Left kidney (tissue), 2 donors: ENCODE measurements around the gene CAMTA1. TPM values are rescaled to one million over a fixed set of nuclear protein-coding genes. Genes with fewer than 3 reads are reported as not detected.

Source experiments
- DNase-seq: peaks from one replicate; pipeline ENCODE4 v3.0.0-alpha.2; 2013
- polyA plus RNA-seq: library from polyadenylated mRNA; unstranded; fragments of 120-200 nt; gene quantifications from one replicate; pipeline ENCODE4 v1.2.1, GENCODE V29; 2013; ENCODE audit not compliant: insufficient read length

The CAMTA1 gene
- polyA plus RNA-seq, 1 donor: 88.8 TPM

DNA sequence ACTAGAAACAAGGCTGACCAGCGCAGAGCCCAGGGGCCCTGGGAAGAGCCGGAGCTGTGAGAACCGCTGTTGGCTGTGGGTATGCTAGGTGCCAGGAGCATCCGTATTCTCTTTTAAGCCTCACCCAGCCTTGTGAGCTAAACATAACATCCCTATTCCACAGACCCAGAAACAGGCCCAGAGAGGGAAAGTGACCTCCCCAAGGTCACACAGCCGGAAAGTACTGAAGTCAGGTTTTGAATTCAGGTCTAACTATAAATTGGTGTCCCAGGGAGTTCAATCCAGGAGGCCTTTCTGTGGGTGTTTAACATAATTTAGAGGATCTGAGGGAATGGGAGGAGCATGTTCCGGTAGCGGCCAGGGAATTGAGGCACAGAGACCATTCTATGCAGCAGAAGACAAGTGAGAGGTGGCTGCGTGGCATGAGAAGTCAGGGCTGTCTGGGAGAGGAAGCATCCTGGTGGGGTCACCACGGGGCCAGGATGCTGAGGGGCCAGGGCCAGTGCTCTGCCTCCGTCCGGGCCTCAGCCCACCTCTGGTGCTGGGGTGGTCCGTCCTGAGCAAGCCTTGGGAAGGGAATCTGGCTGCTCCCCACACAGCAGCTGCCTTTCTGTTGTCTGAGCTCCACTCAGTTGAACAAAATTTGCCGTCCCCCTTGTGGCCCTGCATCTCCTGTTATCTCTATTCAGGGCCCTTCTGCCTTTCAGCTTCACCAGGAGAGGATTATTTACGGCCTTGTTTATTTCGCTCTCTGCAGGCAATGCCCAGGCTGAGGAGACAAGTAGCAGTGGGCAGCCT, 647.0 kb downstream of the CAMTA1 start:
- DNase-seq: no peak

DNA sequence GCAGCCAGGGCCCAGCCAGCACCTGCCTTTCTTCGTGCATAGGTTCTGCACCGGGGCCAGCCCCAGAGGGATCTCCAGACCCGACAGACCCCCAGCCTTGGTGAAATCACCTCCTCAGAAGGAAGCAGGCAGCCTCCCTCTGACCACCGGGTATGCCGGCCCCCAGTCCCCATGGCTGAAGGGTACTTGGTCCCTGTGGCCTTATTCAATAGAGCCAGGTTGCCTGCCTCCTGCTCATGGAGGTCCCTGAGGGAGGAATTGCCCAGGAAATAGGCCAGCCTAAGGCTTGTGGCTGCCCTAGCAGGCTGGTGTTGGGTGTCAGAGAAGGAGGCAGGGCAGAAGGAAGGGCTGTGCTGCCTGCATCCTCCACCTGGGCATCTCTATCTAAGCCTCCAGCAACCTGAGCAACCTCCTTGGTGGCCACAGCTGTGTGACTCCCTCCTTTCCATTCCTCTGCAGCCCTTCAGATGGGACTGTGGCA, 647.7 kb downstream of the CAMTA1 start:
- DNase-seq: no peak

DNA sequence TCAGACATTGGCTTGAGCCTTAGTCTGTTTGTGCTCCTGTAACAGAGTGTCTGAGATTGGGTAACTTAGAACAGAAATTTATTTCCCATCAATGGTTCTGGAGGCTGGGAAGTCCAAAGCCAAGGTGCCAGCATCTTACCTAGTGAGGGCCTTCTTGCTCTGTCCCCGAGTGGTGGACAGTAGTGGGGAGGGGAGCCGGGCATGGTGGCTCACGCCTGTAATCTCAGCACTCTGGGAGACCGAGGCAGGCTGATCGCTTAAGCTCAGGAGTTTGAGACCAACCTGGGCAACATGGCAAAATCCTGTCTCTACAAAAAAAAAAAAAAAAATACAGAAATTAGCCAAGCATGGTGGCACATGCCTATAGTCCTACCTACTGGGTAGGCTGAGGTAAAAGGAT, 649.3 kb downstream of the CAMTA1 start:
- no peak for DNase-seq

DNA sequence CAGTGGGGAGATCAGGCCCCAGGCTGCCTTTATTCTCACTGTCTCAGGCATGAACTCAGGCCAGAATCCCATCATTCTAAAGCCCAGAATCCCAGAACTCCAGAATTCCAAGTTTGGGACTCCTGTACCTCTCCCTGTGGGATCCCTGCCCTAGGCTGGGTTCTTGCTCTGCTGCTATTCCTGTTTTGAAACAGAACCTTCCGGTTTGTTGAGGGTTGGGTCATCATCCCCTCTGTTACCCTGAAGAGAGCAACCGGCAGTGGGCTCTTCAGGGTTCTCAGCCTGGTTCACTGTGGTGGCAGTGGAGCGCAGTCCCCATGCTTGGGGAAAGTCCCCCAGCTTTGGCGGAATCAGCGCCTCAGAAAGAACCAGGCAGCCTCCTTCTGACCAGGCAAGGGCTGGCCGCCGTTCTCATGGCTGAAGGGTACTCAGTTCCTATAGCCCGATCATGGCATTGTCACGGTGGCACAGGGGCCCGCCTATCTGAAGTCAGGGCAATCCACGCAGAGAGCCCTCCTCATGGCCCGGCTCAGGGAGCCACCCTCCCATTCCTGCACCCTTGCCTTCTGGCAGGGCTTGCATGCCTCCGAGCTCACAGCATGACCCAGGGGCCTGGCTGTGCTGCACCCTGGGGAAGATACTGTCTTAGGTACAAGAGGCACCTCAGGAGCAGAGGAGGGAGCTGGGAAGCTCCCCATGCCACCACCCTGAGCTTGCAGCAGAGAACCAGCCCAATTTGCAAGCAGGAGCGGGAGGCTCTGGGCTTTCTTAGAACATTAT, 650.2 kb downstream of the CAMTA1 start:
- no peak for DNase-seq

DNA sequence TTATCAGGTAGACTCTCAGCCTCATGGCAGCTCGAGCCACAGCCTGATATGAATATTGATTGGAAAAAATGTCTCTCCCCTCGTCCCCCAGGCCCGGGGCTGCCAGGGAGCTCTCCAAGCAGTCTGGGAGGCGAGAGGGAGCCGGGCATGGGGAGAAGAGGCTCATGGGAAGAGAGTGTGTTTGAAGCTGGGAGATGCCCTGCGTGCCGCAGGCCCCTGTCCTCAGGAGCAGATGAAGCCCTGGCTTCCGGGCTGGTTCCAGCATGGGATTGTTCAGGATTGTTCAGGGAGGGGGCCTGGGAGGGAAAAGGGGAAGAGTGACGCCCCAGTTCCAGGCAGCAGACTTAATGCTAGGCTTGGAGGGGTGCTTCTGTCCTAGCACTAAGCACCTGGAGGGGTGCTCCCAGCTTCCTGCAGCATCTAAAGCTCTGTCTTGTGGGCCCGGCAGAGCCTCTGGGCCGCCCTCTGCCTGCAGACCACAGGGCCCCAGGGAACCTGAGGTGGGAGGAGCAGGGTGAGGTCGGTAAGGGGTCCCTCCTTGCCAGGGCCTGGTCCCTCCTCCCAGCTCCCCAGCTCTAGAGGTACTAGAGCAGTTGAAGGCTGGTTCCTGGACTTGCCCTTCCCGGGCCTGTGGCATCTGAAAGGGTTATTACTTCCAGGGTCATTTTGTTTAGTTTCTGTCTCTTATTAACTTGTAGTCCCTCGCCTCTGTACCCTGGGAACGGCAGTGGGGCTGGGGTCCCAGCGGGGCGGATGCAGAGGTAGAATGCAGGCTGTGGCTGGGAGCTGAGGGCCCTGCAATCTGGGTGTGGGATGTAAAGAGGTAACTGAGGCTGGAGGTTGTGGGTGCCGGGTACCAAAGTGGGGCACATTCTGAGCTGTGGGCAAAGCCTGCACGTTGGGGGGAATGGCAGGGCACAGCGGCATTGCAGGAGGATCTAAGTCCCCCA, 651.1 kb downstream of the CAMTA1 start:
- DNase-seq: no peak

DNA sequence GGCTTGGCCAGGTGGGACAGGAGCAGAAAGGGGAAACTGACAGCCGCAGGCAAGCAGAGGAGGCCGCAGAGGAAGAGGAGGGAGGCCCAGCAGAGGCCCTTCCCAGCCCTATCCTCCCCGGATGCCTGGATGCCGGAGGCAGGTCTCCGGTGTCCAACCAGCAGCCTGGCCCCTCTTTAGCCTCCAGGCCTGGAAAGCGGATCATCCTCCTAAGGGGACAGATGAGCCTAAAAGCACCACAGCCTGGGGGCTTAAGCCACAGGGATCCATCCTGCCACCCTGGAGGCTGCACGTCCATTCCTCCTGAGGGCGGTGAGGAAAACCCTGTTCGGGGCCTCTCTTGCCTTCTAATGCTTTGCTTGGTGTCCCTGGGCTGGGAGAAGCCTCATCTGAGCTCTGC, 651.8 kb downstream of the CAMTA1 start:
- DNase-seq: no peak

DNA sequence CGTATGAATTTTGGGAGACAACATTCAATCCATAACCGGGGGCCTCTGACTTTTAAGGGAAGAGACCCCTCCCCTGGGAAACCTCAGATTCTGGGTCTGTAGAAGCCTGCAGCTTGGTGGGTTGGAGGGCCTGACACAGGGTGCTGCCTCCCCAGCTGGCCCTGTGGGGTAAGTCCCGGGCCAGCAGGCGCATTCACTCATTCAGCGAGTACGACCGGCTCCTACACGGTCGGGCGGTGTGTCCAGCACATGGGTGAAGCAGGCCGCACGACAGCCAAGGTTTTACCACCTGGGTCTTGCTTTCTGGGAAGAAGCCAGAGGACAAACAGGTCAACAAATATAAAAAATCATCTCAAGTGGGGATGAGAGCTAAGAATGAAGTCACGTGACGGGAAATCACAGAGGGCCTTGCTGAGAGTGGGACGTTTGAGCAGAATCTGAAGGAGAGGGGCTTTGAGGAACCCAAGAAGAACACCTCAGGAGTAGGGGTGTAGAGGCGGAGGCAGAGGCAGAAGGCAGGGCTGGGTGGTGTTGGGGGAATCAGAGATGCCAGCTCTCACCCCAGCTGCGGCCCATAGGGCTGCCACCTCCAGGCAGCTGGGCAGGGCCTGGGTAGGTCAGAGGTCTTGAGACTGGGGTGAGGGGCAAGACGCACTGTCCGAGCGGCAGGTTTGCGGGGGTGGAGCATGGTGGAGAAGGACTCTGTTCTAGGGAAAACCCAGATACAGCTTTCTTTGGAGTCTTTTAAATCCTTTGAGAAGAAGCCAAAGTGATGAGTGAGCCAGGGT, 652.5 kb downstream of the CAMTA1 start:
- DNase-seq: no peak

DNA sequence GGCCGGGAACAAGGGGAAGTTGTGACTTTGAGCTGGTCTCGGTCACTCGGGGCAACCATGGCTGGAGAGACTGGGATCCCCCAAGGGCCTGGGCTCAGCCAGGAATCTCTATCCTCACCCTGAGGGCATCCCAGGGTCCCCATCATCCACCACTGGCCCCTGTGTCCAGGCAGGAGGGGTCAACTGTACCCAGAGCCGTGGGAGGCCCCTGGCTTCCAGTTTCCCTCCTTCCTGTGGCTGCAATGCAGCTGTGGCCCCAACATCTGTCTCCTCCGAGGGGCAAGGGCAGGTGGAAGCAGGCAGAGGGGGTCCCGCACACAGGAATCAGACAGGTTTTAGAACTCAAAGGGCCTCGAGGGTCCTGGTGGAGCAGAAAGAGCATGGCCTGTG, 653.1 kb downstream of the CAMTA1 start:
- DNase-seq: no peak

DNA sequence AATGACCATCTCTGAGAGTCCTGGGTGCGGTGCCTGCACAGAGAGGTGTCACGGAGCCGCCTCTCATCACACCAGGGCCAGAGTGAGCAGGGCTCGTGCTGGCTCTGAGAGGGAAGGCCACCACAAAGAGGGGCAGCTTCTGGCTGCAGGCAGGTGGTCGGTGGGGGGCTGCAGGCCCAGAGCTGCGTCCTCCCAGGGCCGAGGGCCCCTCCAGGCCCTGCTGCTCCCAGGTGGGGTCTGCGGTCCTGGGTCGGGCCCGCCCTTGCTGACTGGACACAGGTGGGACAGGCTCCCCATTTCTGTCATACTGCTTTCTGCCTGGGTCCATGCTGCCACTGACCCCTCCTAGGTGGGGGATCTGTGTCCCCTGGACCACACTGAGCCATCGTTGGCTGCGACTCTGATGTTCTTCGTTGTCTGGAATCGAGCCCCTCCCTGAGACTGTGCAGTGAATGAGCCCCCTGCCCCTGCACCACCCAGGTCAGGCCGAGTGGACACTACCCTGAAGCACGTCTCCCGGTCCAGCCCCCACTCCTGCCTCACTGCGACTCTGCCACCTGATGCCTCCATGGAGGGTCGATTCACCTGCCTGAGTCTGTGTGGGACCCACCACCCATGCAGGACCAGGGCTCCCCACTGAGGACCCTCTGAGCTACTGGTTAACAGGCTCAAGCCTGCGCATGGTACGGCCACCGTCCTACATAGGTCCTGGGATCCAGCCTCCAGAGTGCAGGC, 653.8 kb downstream of the CAMTA1 start:
- no peak for DNase-seq

DNA sequence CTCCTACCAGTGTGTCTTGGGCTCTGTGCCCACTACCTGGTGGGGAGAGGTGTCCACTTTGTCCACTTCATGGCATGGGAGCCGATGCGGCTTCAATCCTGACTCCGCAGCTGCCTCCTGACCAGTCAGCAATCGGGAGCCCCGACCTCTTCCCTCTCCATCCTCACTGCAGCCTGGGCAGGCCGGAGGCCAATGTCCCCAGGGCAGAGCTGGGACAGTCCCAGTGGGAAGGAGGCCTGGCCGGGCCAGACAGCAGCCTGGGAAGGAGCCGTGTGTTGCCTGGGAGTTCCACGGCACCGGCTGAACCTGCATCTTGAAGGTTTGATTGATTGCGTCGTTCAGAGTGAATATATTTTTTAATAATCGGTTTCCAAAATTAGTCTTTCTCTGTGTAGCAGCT, 654.9 kb downstream of the CAMTA1 start:
- no peak for DNase-seq

DNA sequence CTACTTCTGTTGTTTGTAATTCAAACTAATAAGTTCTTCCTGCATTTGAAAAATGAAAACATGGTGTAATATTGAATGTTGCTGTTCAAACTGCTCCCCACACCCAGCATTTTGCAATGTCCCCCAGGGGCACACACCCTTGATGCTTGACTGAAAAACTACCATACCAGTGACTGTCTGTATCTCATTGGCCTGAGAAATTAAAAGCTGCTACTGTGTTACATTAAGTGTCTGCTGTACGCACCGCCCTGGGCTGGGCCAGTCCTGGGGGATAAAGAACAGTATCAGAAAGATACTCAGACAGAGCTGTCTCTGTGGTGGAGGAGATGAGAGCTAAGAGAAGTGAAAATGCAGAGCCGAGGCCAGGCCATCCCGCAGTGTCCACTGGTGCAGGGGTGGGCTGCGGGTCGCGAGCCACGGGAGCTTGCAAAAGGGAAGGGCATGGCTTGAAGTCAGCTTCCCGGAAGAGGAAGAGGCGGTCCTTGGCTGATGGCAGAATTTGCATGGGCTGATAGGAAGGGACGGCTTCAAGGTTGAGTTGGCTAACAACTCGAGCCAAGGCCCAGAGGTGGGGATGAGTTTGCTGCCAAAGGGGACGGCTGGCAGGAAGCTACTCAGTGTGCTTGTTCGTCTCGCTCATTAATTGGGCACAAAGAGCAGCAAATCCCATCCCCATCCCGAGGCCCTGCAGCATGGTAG, 656.0 kb downstream of the CAMTA1 start:
- no peak for DNase-seq

DNA sequence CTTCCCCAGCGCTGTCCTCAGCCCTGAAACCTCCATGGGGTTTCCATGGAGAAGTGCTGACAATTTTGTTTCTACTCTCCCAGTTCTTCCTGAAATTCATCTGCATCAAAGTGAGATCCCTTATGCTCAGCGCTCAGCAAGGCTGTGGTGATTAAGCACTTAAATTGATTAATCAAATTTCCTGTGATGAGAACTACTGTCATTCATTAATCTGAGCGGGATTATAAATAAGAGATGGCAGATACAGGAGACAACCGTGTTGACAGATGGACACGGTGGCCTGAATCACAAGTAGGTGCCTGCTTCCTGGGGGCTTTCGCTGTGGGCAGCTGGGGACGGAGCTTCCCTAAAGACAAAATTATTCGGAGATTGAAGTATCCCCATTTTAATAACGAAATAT, 656.8 kb downstream of the CAMTA1 start:
- no peak for DNase-seq

DNA sequence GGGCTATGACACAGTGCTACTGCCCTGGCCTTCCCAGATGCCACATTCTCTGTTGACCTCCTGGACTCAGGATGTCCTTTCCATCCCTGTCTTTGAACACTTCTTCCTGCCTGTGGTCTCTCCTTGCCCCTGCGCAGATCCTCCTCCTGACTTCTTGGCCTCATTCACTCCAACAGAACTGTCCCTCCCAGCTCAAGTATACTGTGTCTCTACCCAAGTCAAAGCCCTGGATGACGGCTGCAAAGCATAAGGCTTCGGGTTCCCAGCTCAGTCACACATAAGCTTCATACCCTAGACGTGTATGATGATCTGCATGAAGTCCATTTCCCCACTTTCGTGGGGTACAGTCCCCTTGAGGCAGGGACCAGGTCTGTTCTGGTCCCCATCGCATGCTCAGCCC, 657.7 kb downstream of the CAMTA1 start:
- no peak for DNase-seq

DNA sequence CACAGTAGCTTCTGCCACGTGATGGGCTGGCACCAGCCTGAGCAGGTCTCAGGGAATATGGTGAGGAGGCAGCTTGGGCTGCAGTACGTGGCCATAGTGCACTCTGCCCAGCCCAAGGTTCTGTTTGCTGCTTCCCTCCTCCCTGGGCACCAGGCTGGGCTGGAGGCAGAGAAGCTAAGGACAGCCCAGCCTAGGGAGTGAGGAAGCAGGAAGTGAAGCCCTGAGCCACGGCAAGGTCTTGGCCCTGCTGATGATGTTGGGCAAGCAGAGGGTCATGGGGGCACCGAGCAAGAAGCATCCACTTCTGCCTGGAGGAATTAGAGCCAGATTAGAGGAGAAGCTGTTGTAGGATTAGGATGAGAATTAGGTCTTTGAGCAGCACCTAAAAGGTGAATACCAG, 659.1 kb downstream of the CAMTA1 start:
- DNase-seq: no peak

DNA sequence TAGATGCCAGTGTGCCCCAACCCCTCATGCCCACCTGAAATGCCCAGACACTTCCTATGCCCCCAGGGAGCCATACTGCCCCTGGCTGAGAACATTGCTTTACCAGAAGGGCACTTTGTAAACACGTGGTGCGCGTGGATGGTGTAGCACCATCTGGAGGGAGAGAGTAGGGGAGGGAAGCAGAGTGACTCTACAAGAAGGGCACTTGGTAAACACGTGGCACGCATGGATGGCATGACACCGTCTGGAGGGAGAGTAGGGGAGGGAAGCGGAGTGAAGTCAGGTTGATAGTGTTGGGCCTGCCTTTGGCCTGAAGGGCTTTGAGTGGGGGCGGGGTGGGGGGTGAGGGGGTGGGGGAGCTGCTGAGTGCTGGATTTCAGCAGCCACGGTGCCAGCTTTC, 661.8 kb downstream of the CAMTA1 start:
- no peak for DNase-seq

DNA sequence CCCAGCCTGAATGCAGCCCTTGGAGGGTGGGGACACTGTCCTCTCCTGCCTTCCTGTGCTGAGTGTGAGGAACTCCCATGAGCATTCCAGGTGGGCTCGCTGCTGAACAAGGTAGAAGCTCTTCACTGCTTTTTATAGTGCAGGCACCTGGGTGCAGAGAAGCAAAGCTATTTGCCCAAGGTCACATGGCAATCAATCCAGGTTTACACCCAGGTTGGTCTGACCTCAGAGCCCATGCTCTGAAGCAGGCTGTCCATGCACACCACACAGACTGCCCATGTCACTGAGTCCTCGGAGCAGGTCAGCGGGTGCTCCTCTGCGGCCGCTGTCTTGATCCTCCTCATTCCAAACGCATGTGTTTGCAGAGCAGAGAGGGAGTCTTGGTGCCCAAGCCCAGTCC, 662.5 kb downstream of the CAMTA1 start:
- DNase-seq: no peak

DNA sequence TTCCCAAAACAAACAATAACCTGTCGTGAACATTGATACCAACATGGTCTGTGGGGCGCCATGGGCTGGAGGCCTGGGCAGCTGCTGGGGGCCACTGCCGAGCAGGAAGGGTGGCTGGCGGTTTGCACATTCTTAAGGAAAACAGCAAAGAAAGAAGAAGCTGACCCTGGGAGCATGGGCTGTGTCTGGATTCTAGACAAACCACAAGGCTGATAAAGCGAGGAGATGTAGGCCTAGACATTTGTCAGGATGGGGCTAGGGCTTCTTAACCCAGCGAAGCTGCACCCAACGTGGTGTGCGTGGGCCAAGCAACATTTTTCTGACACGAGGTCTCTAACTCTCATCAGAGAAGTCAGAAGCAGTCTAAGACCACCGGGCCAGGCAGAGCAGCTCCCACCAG, 663.7 kb downstream of the CAMTA1 start:
- DNase-seq: no peak

DNA sequence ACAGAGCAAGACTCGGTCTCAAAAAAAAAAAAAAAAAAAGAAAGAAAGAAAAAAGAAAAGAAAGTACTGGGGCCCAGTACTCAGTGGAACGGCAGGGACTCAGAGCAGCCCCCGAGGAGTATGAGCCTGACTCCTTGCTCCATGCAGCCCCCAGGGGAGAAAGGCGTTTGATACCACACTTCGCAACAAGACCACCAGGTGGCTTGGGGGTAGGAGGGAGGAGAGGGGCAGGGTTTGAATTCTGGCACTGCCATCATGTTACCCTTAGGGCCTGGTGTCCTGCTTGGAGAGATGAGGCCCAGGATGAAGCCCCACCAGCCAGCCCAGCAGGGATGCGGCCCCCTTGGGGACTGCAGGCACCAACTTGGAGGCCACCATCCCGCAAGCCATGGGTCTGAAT, 664.5 kb downstream of the CAMTA1 start:
- no peak for DNase-seq

DNA sequence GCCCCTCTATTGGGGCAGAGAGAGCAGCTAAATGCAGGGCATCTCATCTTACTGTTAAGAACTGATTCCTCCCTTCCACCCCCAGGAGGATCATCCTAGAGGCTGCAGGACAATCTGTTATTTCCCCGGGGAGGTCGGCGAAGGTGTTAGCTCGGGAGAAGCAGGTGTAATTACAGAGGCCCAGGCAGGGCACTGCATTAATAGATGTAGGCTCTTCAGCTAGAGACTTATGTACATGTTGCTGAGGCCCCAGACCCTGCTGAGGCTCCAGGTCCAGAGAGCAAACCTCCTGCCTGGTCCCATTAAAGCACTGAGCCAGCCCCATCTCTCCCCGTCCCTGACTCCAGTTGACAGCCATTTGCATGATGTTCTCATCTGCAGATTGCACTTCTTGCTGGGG, 665.6 kb downstream of the CAMTA1 start:
- DNase-seq: no peak

DNA sequence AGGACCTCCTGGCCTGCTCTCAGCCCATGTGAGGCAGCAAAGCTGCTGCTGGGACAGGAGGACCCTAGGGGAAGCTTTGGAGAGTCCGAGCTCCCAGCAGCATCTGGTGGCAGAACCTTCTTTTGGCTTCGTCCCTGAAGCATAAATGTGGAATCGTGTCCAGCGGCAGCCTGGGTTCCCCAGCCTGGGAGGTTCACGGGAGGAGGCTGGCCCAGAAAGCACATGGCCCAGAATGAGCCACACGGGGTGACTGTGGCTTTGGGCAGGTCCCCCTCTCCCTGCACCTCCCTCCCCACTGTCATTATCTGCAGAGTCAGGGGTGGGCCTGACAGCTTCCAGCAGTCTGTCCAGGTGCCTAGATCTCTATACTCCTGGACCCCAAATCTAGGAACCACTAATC, 667.8 kb downstream of the CAMTA1 start:
- DNase-seq: no peak
